H1 (cell line): ENCODE data around the gene PFDN1. TPM values are rescaled to one million over a fixed set of nuclear protein-coding genes. Genes with fewer than 3 reads are reported as not detected.

ENCODE experiments used
- CTCF ChIA-PET: fragments of 300-600 bp; sonication (Branson Sonifier 250); formaldehyde crosslinking; loops from one replicate; lab custom pipeline; 2021; ENCODE audit not compliant: partially characterized antibody; lab: Charles Lee
- POLR2A ChIA-PET: fragments of 300-600 bp; sonication (Branson Sonifier 250); formaldehyde crosslinking; loops from one replicate; lab custom pipeline; 2021; ENCODE audit warnings: inconsistent platforms; ENCODE audit not compliant: partially characterized antibody; lab: Charles Lee
- DNase-seq, 2 experiments: peaks; one replicate each; pipeline versions ENCODE4 v3.0.0 to v3.0.0-alpha.2; 2010 to 2022; ENCODE audit warnings: low spot score in 2 of 2, low read depth in 1 of 2, mixed read lengths in 1 of 2
- FAIRE-seq: peaks from 2 replicates; lab custom pipeline; 2011; peaks lifted over from hg19 to GRCh38; lab: Jason Lieb, UNC
- H2AFZ ChIP-seq: 2 replicates; pipeline ENCODE4 v1.8.1; 2012; ENCODE audit warnings: low read length, inconsistent platforms
- H2AK5ac ChIP-seq: 2 replicates; pipeline ENCODE4 v1.6.1; 2013; ENCODE audit warnings: low read depth, low read length
- H2BK120ac ChIP-seq: replicated peaks from 2 replicates; pipeline ENCODE3; 2013; ENCODE audit warnings: low read depth, low read length, inconsistent platforms
- H2BK12ac ChIP-seq: 2 replicates; pipeline ENCODE4 v1.6.1; 2013; ENCODE audit warnings: low read depth, low read length
- H2BK15ac ChIP-seq: 2 replicates; pipeline ENCODE4 v1.6.1; 2013; ENCODE audit warnings: low read length
- H2BK20ac ChIP-seq: 2 replicates; pipeline ENCODE4 v1.6.1; 2013; ENCODE audit warnings: low read length
- H2BK5ac ChIP-seq: 2 replicates; pipeline ENCODE4 v1.6.1; 2013; ENCODE audit warnings: low read depth, low read length
- H3K14ac ChIP-seq: 2 replicates; pipeline ENCODE4 v1.6.1; 2013; ENCODE audit warnings: inconsistent platforms; ENCODE audit not compliant: insufficient read length
- H3K18ac ChIP-seq: 2 replicates; pipeline ENCODE4 v1.6.1; 2013; ENCODE audit warnings: low read length; ENCODE audit errors: extremely low read depth
- H3K23ac ChIP-seq: 2 replicates; pipeline ENCODE4 v1.6.1; 2013; ENCODE audit warnings: inconsistent platforms; ENCODE audit not compliant: insufficient read length
- H3K23me2 ChIP-seq: 2 replicates; pipeline ENCODE4 v1.6.1; 2013; ENCODE audit warnings: low read depth, low read length
- H3K27ac ChIP-seq: 2 replicates; pipeline ENCODE4 v1.6.1; 2011; ENCODE audit warnings: low read depth, low read length, inconsistent platforms
- H3K27me3 ChIP-seq, 4 experiments: replicated peaks in 1 of 4; 1 replicate in 1 of 4; 2 replicates in 3 of 4; pipeline versions ENCODE4 v1.6.1 to v1.8.1; 2011 to 2013; ENCODE audit warnings: low read length in 3 of 4, mild to moderate bottlenecking in 3 of 4, inconsistent platforms in 2 of 4, mixed read lengths in 2 of 4, moderate library complexity in 1 of 4; ENCODE audit not compliant: control insufficient read depth in 3 of 4, insufficient read depth in 3 of 4; ENCODE audit errors: extremely low read depth in 1 of 4
- H3K36me3 ChIP-seq, 4 experiments: 2 replicates each; pipeline versions ENCODE4 v1.6.1 to v1.8.1; 2011 to 2013; ENCODE audit warnings: mild to moderate bottlenecking in 4 of 4, low read length in 3 of 4, moderate library complexity in 2 of 4, control low read depth in 1 of 4, inconsistent platforms in 1 of 4; ENCODE audit not compliant: insufficient read depth in 4 of 4, control insufficient read depth in 2 of 4
- H3K4ac ChIP-seq: replicated peaks from 2 replicates; pipeline ENCODE3; 2013; ENCODE audit warnings: low read length, low read depth, mixed read lengths, inconsistent platforms; ENCODE audit not compliant: insufficient read length
- H3K4me1 ChIP-seq, 4 experiments: replicated peaks in 1 of 4; 1 replicate in 1 of 4; 2 replicates in 3 of 4; pipeline versions ENCODE4 v1.6.1 to v1.8.1; 2011 to 2013; ENCODE audit warnings: low read length in 3 of 4, inconsistent platforms in 2 of 4, mixed read lengths in 1 of 4; ENCODE audit not compliant: insufficient read depth in 4 of 4, control insufficient read depth in 3 of 4
- H3K4me2 ChIP-seq, 2 experiments: 2 replicates each; pipeline versions ENCODE4 v1.6.1 to v1.8.1; 2011 to 2013; ENCODE audit warnings: low read depth in 2 of 2, low read length in 2 of 2, control low read depth in 1 of 2, inconsistent platforms in 1 of 2, mild to moderate bottlenecking in 1 of 2; ENCODE audit not compliant: insufficient read depth in 1 of 2
- H3K4me3 ChIP-seq, 4 experiments: fragments of 200-600, 300-600 bp in 1 of 4; sonication (generic), shearing (Covaris generic), sonication (Bioruptor Twin) in 1 of 4; 2 replicates each; pipeline versions ENCODE4 v1.5.1 to v1.8.1; 2011 to 2016; ENCODE audit warnings: low read length in 4 of 4, low read depth in 3 of 4, control low read depth in 2 of 4, inconsistent platforms in 2 of 4, mild to moderate bottlenecking in 2 of 4, mixed read lengths in 1 of 4, moderate library complexity in 1 of 4; ENCODE audit not compliant: insufficient read depth in 2 of 4; ENCODE audit errors: extremely low read depth in 1 of 4
- H3K56ac ChIP-seq: replicated peaks from 2 replicates; pipeline ENCODE3; 2013; ENCODE audit warnings: low read depth, mild to moderate bottlenecking, mixed read lengths, low read length, inconsistent platforms; ENCODE audit not compliant: insufficient read length
- H3K79me1 ChIP-seq: 2 replicates; pipeline ENCODE4 v1.6.1; 2013; ENCODE audit warnings: low read depth, low read length, control low read depth
- H3K79me2 ChIP-seq, 2 experiments: 2 replicates each; pipeline versions ENCODE4 v1.6.1 to v1.8.1; 2012 to 2013; ENCODE audit warnings: low read length in 2 of 2, mild to moderate bottlenecking in 2 of 2, inconsistent platforms in 1 of 2; ENCODE audit not compliant: insufficient read depth in 2 of 2, control insufficient read depth in 1 of 2
- H3K9ac ChIP-seq, 4 experiments: replicated peaks in 1 of 4; 1 replicate in 1 of 4; 2 replicates in 3 of 4; pipeline versions ENCODE4 v1.6.1 to v1.8.1; 2011 to 2013; ENCODE audit warnings: low read depth in 3 of 4, low read length in 3 of 4, control low read depth in 2 of 4, mild to moderate bottlenecking in 2 of 4, moderate library complexity in 2 of 4, inconsistent platforms in 1 of 4; ENCODE audit errors: extremely low read depth in 1 of 4
- H3K9me3 ChIP-seq, 2 experiments: 2 replicates each; pipeline versions ENCODE4 v1.6.1 to v1.8.1; 2012 to 2013; ENCODE audit warnings: mild to moderate bottlenecking in 2 of 2, moderate library complexity in 2 of 2, control low read depth in 1 of 2, inconsistent platforms in 1 of 2, low read depth in 1 of 2, low read length in 1 of 2, mixed read lengths in 1 of 2; ENCODE audit not compliant: insufficient read depth in 2 of 2
- H4K20me1 ChIP-seq, 2 experiments: replicated peaks in 1 of 2; 2 replicates each; pipeline versions ENCODE3 to v1.8.1; 2011 to 2013; ENCODE audit warnings: inconsistent platforms in 2 of 2, low read length in 2 of 2, mild to moderate bottlenecking in 1 of 2; ENCODE audit not compliant: insufficient read depth in 2 of 2, control insufficient read depth in 1 of 2
- H4K5ac ChIP-seq: 2 replicates; pipeline ENCODE4 v1.6.1; 2013; ENCODE audit warnings: low read length, low read depth, mixed read lengths, inconsistent platforms; ENCODE audit not compliant: insufficient read length
- H4K8ac ChIP-seq: 2 replicates; pipeline ENCODE4 v1.8.0; 2013; ENCODE audit warnings: mild to moderate bottlenecking, moderate library complexity, low read length, inconsistent platforms; ENCODE audit not compliant: insufficient read depth; ENCODE audit errors: extremely low read depth
- H4K91ac ChIP-seq: replicated peaks from 2 replicates; pipeline ENCODE3; 2013; ENCODE audit warnings: low read length, mixed read lengths, inconsistent platforms; ENCODE audit not compliant: insufficient read length
- GABPA ChIP-seq: IDR thresholded peaks from 2 replicates; pipeline ENCODE4 v1.6.1; 2011; ENCODE audit warnings: mild to moderate bottlenecking, low read length, moderate library complexity, borderline replicate concordance; ENCODE audit not compliant: insufficient read depth
- SP2 ChIP-seq: IDR thresholded peaks from 2 replicates; pipeline ENCODE4 v1.6.1; 2012; ENCODE audit warnings: mild to moderate bottlenecking, low read length, inconsistent platforms
- WGBS, 2 experiments: shearing (Covaris generic) in 1 of 2; methylation state at CpG; one replicate each; pipeline versions ENCODE4 v1.1.6 to v1.1.7; 2013 to 2015; ENCODE audit warnings: low lambda C conversion rate in 2 of 2, mixed read lengths in 2 of 2, inconsistent platforms in 1 of 2, low coverage in 1 of 2, missing lambda C conversion rate in 1 of 2; ENCODE audit not compliant: insufficient replicate concordance in 2 of 2, insufficient coverage in 1 of 2, insufficient read length in 1 of 2; ENCODE audit errors: extremely low coverage in 1 of 2, missing lambda C conversion rate in 1 of 2; 5-methylcytosine and 5-hydroxymethylcytosine counted together
- polyA plus RNA-seq, 7 experiments: library from polyadenylated mRNA; depleted of rRNA in 3 of 7; stranded (reverse) in 5 of 7; unstranded in 2 of 7; fragments of >200 nt in 5 of 7; fragments of 200-250 nt in 2 of 7; gene quantifications; 1 replicate in 5 of 7; 2 replicates in 1 of 7; 4 replicates in 1 of 7; pipeline versions ENCODE4 v1.2.1 to v1.2.3, GENCODE V29; 2011 to 2013; ENCODE audit warnings: missing spikeins in 2 of 7, mixed read lengths in 2 of 7
- total RNA-seq: library from RNA; stranded (reverse); fragmentation: NEBNext Ultra II Directional; extraction: Animal tissue kit (Norgen Biotek cat#: 25700); gene quantifications from 2 replicates; pipeline ENCODE4 v1.2.1, GENCODE V29; 2021

The PFDN1 gene
- total and polyA plus RNA-seq, 2 of the 8 experiments (the other 6 are each of a cell fraction or from before 2014, with no cell fraction given) = 53.0 to 89.6 TPM

DNA sequence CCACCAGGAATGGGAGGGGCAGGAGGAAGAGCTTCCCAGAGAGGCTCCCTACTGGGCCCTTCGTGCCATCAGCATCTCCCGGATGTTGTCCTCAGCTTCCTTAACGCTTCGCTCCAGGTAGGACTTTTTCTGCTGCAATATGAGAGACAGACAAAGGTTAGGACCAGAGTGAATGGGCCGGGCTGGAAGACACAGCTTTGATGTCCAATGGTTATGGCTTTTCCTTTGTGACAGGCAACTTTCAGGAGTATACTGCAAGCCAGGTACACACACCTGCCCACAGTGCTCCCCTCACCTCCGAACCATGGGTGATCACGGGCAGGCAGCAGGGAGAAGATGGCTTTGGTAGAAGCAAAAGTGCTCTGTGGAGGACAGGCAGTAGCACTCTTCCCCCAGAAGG is 57.0 kb downstream of the PFDN1 start:
- Histone ChIP-seq H3K56ac (no peak overlapping the region), H2BK120ac (no peak overlapping the region), H3K4ac (no peak overlapping the region), H4K91ac (no peak overlapping the region), H4K20me1 (peaks cover 4 to 6% of the 10 kb centered on the region in 2 experiments), H3K4me1 (peaks cover 5 to 17% (median 12%) of the 10 kb centered on the region in 4 experiments; a peak in 6 of 7 replicates), H4K5ac (no peak overlapping the region), H3K23me2 (no peaks in the 10 kb centered on the region), H3K27ac (no peak overlapping the region), H3K4me2 (no peak overlapping the region), H3K23ac (no peak overlapping the region), H2BK20ac (no peak overlapping the region), H3K9me3 (no peaks in the 10 kb centered on the region), H2BK12ac (no peak overlapping the region), H3K79me2 (peaks cover 0 to 5% of the 10 kb centered on the region in 2 experiments; a peak in 1 of 4 replicates), H3K36me3 (no peaks in the 10 kb centered on the region), H3K79me1 (no peaks in the 10 kb centered on the region; the same call in 1 of the 2 replicates), H3K9ac (no peak overlapping the region), H3K4me3 (no peak overlapping the region), H4K8ac (no peak overlapping the region), H2BK5ac (no peak overlapping the region), H2AFZ (no peak overlapping the region), H3K27me3 (no peaks in the 10 kb centered on the region), H3K18ac (no peak overlapping the region), H3K14ac (no peak overlapping the region), H2AK5ac (no peak overlapping the region), H2BK15ac (no peak overlapping the region)
- DNase-seq (no peak), FAIRE-seq (no peak)
- 82% methylated on average over 7 of the region's 7 CpGs; no CpG with 5 or more reads in 1 of the 2 experiments for WGBS, 2 experiments
- TF ChIP-seq GABPA = no peak
- no peak for TF ChIP-seq SP2
- CTCF ChIA-PET = interaction anchor here (0.6 to 25.9 kb wide), 17 partner anchors 8 to 177 kb away, joined by 3 to 676 read pairs (median 6); partner anchors contain the start of genes HBEGF and SLC4A9
- POLR2A ChIA-PET = interaction anchor here (0.8 to 8.0 kb wide), 4 partner anchors 9 to 110 kb away, joined by 3 to 64 read pairs (median 3); partner anchors contain the start of gene HBEGF
